Activated CD4-positive, CD25-positive, alpha-beta regulatory T cell treated with anti-CD3 and anti-CD28 coated beads, Interleukin-2, amount 50 U/mL, for 24 hours (primary cell): Measurements from ENCODE around the gene TSPAN4.

Experiments
- ATAC-seq, 2 donors: fragments of 150-1000 bp; cut with Tn5 transposase; one replicate each; pipeline ENCODE4 v1.10.0; 2021; ENCODE audit warnings: mild to moderate bottlenecking in 1 of 2, moderate library complexity in 1 of 2

Gene TSPAN4

GRCh38 chr11:890794-891540 is 48.3 kb downstream of the TSPAN4 start:
- no peak for ATAC-seq

GRCh38 chr11:893008-893654 is 50.5 kb downstream of the TSPAN4 start:
- no peak for ATAC-seq

GRCh38 chr11:894575-895201 is 52.0 kb downstream of the TSPAN4 start:
- no peak for ATAC-seq

GRCh38 chr11:895331-896110 is 52.9 kb downstream of the TSPAN4 start:
- ATAC-seq = no peak

GRCh38 chr11:897253-898142 is 54.8 kb downstream of the TSPAN4 start:
- ATAC-seq = no peak

- no peak for ATAC-seq
Observed at GRCh38 chr11:898143-898511, 55.5 kb downstream of the TSPAN4 start.

GRCh38 chr11:898540-899190 is 56.0 kb downstream of the TSPAN4 start:
- no peak for ATAC-seq

GRCh38 chr11:899724-900123 is 57.1 kb downstream of the TSPAN4 start:
- no peak for ATAC-seq

- no peak for ATAC-seq
Observed at GRCh38 chr11:900545-900944, 57.9 kb downstream of the TSPAN4 start.

- no peak for ATAC-seq
Observed at GRCh38 chr11:901452-902061, 58.9 kb downstream of the TSPAN4 start.

- no peak for ATAC-seq
Observed at GRCh38 chr11:904380-904779, 61.7 kb downstream of the TSPAN4 start.

- no peak for ATAC-seq
Observed at GRCh38 chr11:905952-906351, 63.3 kb downstream of the TSPAN4 start.

GRCh38 chr11:907668-908067 is 65.0 kb downstream of the TSPAN4 start:
- no peak for ATAC-seq

- no peak for ATAC-seq
Observed at GRCh38 chr11:908273-908672, 65.6 kb downstream of the TSPAN4 start.

GRCh38 chr11:909406-909805 is 66.8 kb downstream of the TSPAN4 start:
- ATAC-seq = no peak

- ATAC-seq = no peak
Observed at GRCh38 chr11:910044-910588, 67.5 kb downstream of the TSPAN4 start.

- peak; percentile 96 to 97 for ATAC-seq
Observed at GRCh38 chr11:910589-911030, 68.0 kb downstream of the TSPAN4 start, which contains the start of gene CHID1. CHID1 (minus strand) TSS chr11:910810; CDS start chr11:904816, 5,994 bp downstream.

GRCh38 chr11:911031-911889 is 68.6 kb downstream of the TSPAN4 start:
- ATAC-seq = peak; percentile 18 to 29

- ATAC-seq = no peak
Observed at GRCh38 chr11:911890-912219, 69.2 kb downstream of the TSPAN4 start.

GRCh38 chr11:912266-912665 is 69.6 kb downstream of the TSPAN4 start:
- ATAC-seq = no peak
